Left lung (tissue), 10 donors: ENCODE data around the gene TFDP1. TPM values are rescaled to one million over a fixed set of nuclear protein-coding genes. Genes with fewer than 3 reads are reported as not detected.
A peak's percentile ranks its signal among the peaks of the same experiment; 100 is the strongest.

Experiments
- ATAC-seq: fragments of 200-7000 bp; cut with Tn5 transposase; one replicate; pipeline ENCODE4 v1.9.1; 2020; ENCODE audit warnings: moderate library complexity
- DNase-seq, 4 donors: peaks; one replicate each; pipeline ENCODE4 v3.0.0-alpha.2; 2013 to 2020
- H3K27ac ChIP-seq, 2 donors: fragments of 200-600 bp; sonication (generic) in 1 of 2; one replicate each; pipeline versions ENCODE4 v1.5.0 to v1.8.0; 2020 to 2021
- H3K27me3 ChIP-seq, 2 donors: fragments of 200-600 bp; sonication (generic) in 1 of 2; one replicate each; pipeline versions ENCODE4 v1.5.0 to v1.8.0; 2020 to 2021
- H3K36me3 ChIP-seq, 2 donors: fragments of 200-600 bp; sonication (generic) in 1 of 2; one replicate each; pipeline versions ENCODE4 v1.5.0 to v1.8.0; 2020 to 2021
- H3K4me1 ChIP-seq, 2 donors: fragments of 200-600 bp; one replicate each; pipeline ENCODE4 v1.8.0; 2021
- H3K4me3 ChIP-seq, 2 donors: fragments of 200-600 bp; sonication (generic) in 1 of 2; one replicate each; pipeline versions ENCODE4 v1.5.0 to v1.8.0; 2020 to 2021; ENCODE audit warnings: mild to moderate bottlenecking in 1 of 2
- H3K9me3 ChIP-seq, 2 donors: fragments of 200-600 bp; sonication (generic) in 1 of 2; one replicate each; pipeline versions ENCODE4 v1.5.0 to v1.8.0; 2020 to 2021
- intact Hi-C, 2 donors: fragments of 100-400 bp; cut with DNase I; formaldehyde crosslinking; loops; one replicate each; pipeline versions ENCODE4 v1.11.2 to v1.14.2; 2022
- polyA plus RNA-seq, 6 donors: library from polyadenylated mRNA; unstranded; fragments of 120-200 nt; gene quantifications; one replicate each; pipeline ENCODE4 v1.2.1, GENCODE V29; 2013; ENCODE audit not compliant: insufficient read length in 6 of 6
- total RNA-seq, 2 donors: library from RNA; stranded (reverse); fragmentation: NEBNext Ultra II Directional; extraction: Animal tissue kit (Norgen Biotek cat#: 25700); gene quantifications; one replicate each; pipeline ENCODE4 v1.2.1, GENCODE V29; 2021
- TF ChIP-seq, protein P1 (sequence below), 2 donors: fragments of 200-600 bp; sonication (generic) in 1 of 2; IDR thresholded peaks; one replicate each; pipeline versions ENCODE4 v1.5.0 to v1.8.0; 2021; ENCODE audit warnings: antibody characterized with exemption in 2 of 2
- donor health status: DM: no; HTN: yes; CAD: no.
- donor health status: DM: no; HTN: no; CAD: no.

TFDP1 gene
- total and polyA plus RNA-seq, 8 donors = 48.8 to 99.5 (median 81.7) TPM

DNA sequence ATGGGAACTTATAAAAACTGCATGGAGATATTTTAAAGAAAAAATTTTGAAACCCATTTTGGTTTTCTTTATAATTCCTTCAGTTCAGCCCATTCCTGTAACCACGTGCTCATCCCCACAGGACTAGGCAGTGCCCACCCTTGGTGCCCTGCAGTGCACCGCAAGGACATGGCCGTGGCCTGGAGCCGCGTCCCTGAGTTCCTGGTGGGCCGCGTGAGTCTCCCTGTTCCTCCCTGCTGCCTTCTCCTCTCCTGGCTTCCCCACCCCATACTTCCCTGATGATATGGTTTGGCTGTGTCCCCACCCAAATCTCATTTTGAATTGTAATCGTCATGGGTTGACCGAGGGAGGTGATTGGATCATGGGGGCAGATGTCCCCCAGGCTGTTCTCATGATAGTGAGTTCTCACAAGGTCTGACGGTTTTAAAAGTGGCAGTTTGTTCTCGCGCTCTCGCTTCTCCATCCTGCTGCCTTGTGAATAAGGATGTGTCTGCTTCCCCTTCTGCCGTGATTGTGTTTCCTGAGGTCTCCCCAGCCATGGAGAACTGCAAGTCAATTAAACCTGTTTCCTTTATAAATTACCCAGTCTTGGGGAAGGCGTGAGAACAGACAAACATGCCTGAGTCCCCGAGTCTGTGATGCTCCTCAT, 31.6 kb upstream of the TFDP1 start:
- TF ChIP-seq, protein P1, sequence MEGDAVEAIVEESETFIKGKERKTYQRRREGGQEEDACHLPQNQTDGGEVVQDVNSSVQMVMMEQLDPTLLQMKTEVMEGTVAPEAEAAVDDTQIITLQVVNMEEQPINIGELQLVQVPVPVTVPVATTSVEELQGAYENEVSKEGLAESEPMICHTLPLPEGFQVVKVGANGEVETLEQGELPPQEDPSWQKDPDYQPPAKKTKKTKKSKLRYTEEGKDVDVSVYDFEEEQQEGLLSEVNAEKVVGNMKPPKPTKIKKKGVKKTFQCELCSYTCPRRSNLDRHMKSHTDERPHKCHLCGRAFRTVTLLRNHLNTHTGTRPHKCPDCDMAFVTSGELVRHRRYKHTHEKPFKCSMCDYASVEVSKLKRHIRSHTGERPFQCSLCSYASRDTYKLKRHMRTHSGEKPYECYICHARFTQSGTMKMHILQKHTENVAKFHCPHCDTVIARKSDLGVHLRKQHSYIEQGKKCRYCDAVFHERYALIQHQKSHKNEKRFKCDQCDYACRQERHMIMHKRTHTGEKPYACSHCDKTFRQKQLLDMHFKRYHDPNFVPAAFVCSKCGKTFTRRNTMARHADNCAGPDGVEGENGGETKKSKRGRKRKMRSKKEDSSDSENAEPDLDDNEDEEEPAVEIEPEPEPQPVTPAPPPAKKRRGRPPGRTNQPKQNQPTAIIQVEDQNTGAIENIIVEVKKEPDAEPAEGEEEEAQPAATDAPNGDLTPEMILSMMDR (IDR thresholded peaks at IDR 0.05) = no peak
- Histone ChIP-seq H3K4me3 (no peak overlapping the region), H3K9me3 (no peaks in the 10 kb centered on the region), H3K36me3 (peaks cover 0 to 65% of the 10 kb centered on the region in 2 donors), H3K27ac (no peak overlapping the region), H3K4me1 (no peaks in the 10 kb centered on the region), H3K27me3 (no peaks in the 10 kb centered on the region)
- ATAC-seq (no peak), DNase-seq (peak in 2 of 4 donors; percentile 18 to 65)
- intact Hi-C loops = no loop called here

DNA sequence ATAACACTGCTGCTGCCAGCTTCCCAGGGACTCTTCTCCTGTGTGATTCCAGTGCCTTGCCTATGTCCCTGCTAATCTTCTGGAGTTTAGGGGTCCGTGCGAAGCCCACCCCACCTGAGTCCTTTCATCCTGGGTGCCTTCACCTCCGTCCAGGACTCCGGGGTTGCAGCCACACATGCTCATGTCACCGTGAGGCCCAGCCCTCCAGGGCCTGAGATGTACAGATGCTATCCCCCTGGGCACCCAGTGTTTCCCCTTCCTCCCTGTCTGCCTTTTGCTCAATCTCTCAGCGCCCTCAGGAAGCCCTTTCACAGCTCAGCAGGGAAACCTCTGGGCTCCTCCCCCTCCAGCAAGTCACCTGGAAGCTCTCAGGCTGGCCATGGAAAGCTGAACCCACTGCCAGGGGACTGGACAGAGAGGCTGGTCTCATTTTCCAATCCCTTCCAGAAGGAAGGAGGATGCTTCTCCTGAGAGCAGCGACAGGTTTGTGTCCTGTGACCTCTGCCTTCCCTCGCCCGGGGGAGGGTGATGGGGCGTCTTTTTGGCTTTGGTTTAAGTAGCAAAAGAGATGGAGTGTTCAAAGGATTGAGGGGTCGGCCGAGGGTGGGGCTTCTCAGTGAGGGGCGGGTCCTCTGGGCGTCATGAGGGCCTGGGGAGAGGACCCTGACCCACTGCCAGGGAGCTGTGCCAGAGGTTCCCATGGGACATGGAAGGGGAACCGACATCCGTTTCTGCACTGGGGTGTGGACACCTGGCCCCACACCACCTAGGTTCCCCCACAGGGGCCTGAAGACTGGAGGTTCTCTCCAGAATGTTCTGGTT, 30.8 kb upstream of the TFDP1 start:
- H3K9me3 ChIP-seq = no peaks in the 10 kb centered on the region
- H3K4me3 ChIP-seq = no peak overlapping the region
- ATAC-seq = no peak
- peaks cover 0 to 57% of the 10 kb centered on the region in 2 donors for H3K36me3 ChIP-seq
- no peaks in the 10 kb centered on the region for H3K27me3 ChIP-seq
- TF ChIP-seq, protein P1 (IDR thresholded peaks at IDR 0.05) = no peak
- no peak overlapping the region for H3K27ac ChIP-seq
- H3K4me1 ChIP-seq = no peaks in the 10 kb centered on the region
- intact Hi-C loops = no loop called here
- DNase-seq = peak in 2 of 4 donors; percentile 16 to 57

DNA sequence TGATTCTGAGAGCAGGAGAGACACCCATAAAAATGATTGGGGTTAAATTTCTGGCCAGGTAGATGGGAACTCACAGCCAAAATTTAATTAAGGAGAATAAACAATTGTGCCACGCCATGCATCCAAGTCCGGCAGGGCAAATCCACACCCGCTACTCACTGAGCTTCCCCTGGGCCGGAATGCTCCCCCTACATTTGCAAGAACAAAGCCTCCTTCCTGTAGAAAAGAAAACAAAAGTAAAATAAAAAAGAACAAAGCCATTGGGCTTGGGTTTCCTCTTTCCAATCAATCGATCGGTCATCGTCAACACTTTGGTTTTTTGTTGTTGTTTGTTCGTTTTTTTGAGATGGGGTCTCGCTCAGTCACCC, 30.2 kb upstream of the TFDP1 start:
- DNase-seq (peak in 1 of 4 donors; percentile 6), ATAC-seq (no peak)
- no peak overlapping the region for H3K4me3 ChIP-seq
- H3K4me1 ChIP-seq = no peaks in the 10 kb centered on the region
- TF ChIP-seq, protein P1 (IDR thresholded peaks at IDR 0.05) = no peak
- H3K36me3 ChIP-seq = peaks cover 0 to 52% of the 10 kb centered on the region in 2 donors
- H3K27ac ChIP-seq = no peak overlapping the region
- H3K27me3 ChIP-seq = no peaks in the 10 kb centered on the region
- no peaks in the 10 kb centered on the region for H3K9me3 ChIP-seq
- intact Hi-C loops = no loop called here

DNA sequence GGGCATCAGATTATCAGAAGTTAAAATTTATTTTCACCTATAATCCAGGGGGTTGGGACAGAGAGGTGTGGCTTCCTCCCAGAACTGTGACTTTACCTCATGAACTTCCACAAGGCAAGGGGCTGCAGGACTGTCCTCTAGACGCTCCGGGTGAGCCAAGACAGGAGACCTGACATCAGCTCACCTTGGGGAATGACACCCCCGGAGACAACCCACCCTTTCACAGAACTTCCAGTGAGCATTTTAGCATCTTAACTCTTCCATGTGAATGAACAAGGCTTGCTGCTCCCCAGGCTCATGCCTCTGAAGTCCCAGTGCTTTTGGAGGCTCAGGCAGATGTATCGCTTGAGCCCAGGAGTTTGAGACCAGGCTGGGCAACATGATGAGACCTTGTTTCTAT, 29.4 kb upstream of the TFDP1 start:
- Histone ChIP-seq H3K9me3 (no peaks in the 10 kb centered on the region), H3K36me3 (peaks cover 0 to 43% of the 10 kb centered on the region in 2 donors), H3K4me3 (no peak overlapping the region), H3K4me1 (no peaks in the 10 kb centered on the region), H3K27ac (no peak overlapping the region), H3K27me3 (no peaks in the 10 kb centered on the region)
- intact Hi-C loops = no loop called here
- TF ChIP-seq, protein P1 (IDR thresholded peaks at IDR 0.05) = no peak
- ATAC-seq = no peak
- peak in 1 of 4 donors; percentile 11 for DNase-seq

DNA sequence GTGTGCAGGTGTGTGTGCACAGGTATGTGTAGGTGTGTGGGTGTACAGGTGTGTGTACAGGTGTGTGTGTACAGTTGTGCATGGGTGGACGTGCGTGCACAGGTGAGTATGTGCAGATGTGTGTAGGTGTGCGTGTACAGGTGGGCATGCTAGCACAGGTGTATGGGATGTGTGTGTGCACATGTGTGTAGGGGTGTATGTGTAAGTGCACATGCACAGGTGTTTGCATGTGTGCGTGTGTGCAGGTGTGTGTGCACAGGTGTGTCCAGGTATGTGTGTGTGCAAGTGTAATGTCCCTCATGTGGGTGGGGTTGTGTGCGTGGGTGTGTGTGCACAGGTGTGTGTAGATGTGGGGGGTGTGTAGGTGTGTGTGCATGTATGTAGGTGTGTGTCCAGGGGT, 27.5 kb upstream of the TFDP1 start:
- no peak overlapping the region for H3K4me3 ChIP-seq
- peaks cover 0 to 25% of the 10 kb centered on the region in 2 donors for H3K36me3 ChIP-seq
- H3K27me3 ChIP-seq = no peaks in the 10 kb centered on the region
- H3K27ac ChIP-seq = no peak overlapping the region
- ATAC-seq (no peak), DNase-seq (peak in 1 of 4 donors; percentile 8)
- H3K9me3 ChIP-seq = no peaks in the 10 kb centered on the region
- H3K4me1 ChIP-seq = no peaks in the 10 kb centered on the region
- TF ChIP-seq, protein P1 (IDR thresholded peaks at IDR 0.05) = no peak
- intact Hi-C loops = no loop called here
